ENCODE data around the gene AP3S1.

GRCh38 chr5:115818821-115819220 is 22.9 kb upstream of the AP3S1 start:
- TF ChIP-seq, protein P1, sequence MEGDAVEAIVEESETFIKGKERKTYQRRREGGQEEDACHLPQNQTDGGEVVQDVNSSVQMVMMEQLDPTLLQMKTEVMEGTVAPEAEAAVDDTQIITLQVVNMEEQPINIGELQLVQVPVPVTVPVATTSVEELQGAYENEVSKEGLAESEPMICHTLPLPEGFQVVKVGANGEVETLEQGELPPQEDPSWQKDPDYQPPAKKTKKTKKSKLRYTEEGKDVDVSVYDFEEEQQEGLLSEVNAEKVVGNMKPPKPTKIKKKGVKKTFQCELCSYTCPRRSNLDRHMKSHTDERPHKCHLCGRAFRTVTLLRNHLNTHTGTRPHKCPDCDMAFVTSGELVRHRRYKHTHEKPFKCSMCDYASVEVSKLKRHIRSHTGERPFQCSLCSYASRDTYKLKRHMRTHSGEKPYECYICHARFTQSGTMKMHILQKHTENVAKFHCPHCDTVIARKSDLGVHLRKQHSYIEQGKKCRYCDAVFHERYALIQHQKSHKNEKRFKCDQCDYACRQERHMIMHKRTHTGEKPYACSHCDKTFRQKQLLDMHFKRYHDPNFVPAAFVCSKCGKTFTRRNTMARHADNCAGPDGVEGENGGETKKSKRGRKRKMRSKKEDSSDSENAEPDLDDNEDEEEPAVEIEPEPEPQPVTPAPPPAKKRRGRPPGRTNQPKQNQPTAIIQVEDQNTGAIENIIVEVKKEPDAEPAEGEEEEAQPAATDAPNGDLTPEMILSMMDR (IDR thresholded peaks at IDR 0.05): no peak
- no peak for TF ChIP-seq POLR2A (IDR thresholded peaks at IDR 0.05)

Measured in upper lobe of left lung (tissue), 4 donors.